Islet precursor cell (in vitro differentiated cells): ENCODE results near the gene PER3.

Experiments
- DNase-seq: peaks from one replicate; pipeline ENCODE4 v3.0.0-alpha.2; 2018

PER3 gene

GRCh38 chr1:7783826-7784491 lies at the start of gene PER3:
PER3 (plus strand) TSS chr1:7784291; CDS start chr1:7784878, 587 bp downstream.
- peak; percentile 99 for DNase-seq

GRCh38 chr1:7738044-7738443 lies 46.0 kb upstream of the PER3 start:
- no peak for DNase-seq

GRCh38 chr1:7743346-7743745 lies 40.7 kb upstream of the PER3 start:
- DNase-seq: no peak

GRCh38 chr1:7744882-7745281 lies 39.2 kb upstream of the PER3 start:
- DNase-seq: no peak

GRCh38 chr1:7745783-7746182 lies 38.3 kb upstream of the PER3 start:
- no peak for DNase-seq

GRCh38 chr1:7747605-7748004 lies 36.5 kb upstream of the PER3 start:
- DNase-seq: no peak

GRCh38 chr1:7749126-7749525 lies 35.0 kb upstream of the PER3 start:
- DNase-seq: no peak

- DNase-seq: no peak
These were observed 32.9 kb upstream of the PER3 start for GRCh38 chr1:7751174-7751573.

GRCh38 chr1:7752512-7753417 lies 31.3 kb upstream of the PER3 start:
- peak; percentile 64 for DNase-seq

- no peak for DNase-seq
These were observed 30.4 kb upstream of the PER3 start for GRCh38 chr1:7753641-7754040.

GRCh38 chr1:7754234-7754633 lies 29.9 kb upstream of the PER3 start:
- DNase-seq: no peak

- no peak for DNase-seq
These were observed 28.6 kb upstream of the PER3 start for GRCh38 chr1:7755448-7755847.

- no peak for DNase-seq
These were observed 23.8 kb upstream of the PER3 start for GRCh38 chr1:7760245-7760644.

- DNase-seq: no peak
These were observed 23.0 kb upstream of the PER3 start for GRCh38 chr1:7761103-7761502.

GRCh38 chr1:7767176-7767575 lies 16.9 kb upstream of the PER3 start:
- DNase-seq: no peak

GRCh38 chr1:7768583-7768982 lies 15.5 kb upstream of the PER3 start:
- DNase-seq: no peak

GRCh38 chr1:7769673-7770412 lies 14.2 kb upstream of the PER3 start:
- no peak for DNase-seq

GRCh38 chr1:7770669-7770996 lies 13.5 kb upstream of the PER3 start:
- DNase-seq: no peak

- DNase-seq: peak; percentile 92
These were observed 12.9 kb upstream of the PER3 start, which contains the start of gene VAMP3 for GRCh38 chr1:7770997-7771822. VAMP3 (plus strand) TSS chr1:7771296; CDS start chr1:7771384, 88 bp downstream.

- DNase-seq: no peak
These were observed 12.2 kb upstream of the PER3 start for GRCh38 chr1:7771823-7772299.

- no peak for DNase-seq
These were observed 6.5 kb upstream of the PER3 start for GRCh38 chr1:7777591-7777990.

- no peak for DNase-seq
These were observed 5.9 kb upstream of the PER3 start for GRCh38 chr1:7778133-7778628.
